Mucosa of descending colon (tissue), 3 donors: ENCODE data around the gene ZNF362. TPM values are rescaled to one million over a fixed set of nuclear protein-coding genes. Genes with fewer than 3 reads are reported as not detected.

ENCODE experiments used
- ATAC-seq: fragments of 200-7000 bp; cut with Tn5 transposase; one replicate; pipeline ENCODE4 v1.9.1; 2020; ENCODE audit warnings: mild to moderate bottlenecking, moderate library complexity
- DNase-seq, 3 donors: peaks; one replicate each; pipeline ENCODE4 v3.0.0-alpha.2; 2020
- H3K36me3 ChIP-seq: fragments of 200-600 bp; one replicate; pipeline ENCODE4 v1.8.0; 2021; ENCODE audit warnings: low read depth, mild to moderate bottlenecking
- H3K4me1 ChIP-seq: fragments of 200-600 bp; one replicate; pipeline ENCODE4 v1.8.0; 2021; ENCODE audit warnings: low read depth, mild to moderate bottlenecking
- H3K4me3 ChIP-seq: fragments of 200-600 bp; one replicate; pipeline ENCODE4 v1.8.0; 2021; ENCODE audit warnings: mild to moderate bottlenecking
- H3K9me3 ChIP-seq: fragments of 200-600 bp; one replicate; pipeline ENCODE4 v1.8.0; 2021; ENCODE audit warnings: mild to moderate bottlenecking
- intact Hi-C, 2 donors: fragments of 100-400 bp; cut with DNase I in 1 of 2; cut with micrococcal nuclease in 1 of 2; formaldehyde crosslinking; loops; one replicate each; pipeline versions ENCODE4 v1.11.0 to v1.11.1; 2022; cut with DNase I, micrococcal nuclease
- total RNA-seq, 3 donors: library from RNA; stranded (reverse); fragmentation: NEBNext Ultra II Directional in 2 of 3; extraction: Animal tissue kit (Norgen Biotek cat#: 25700) in 2 of 3; gene quantifications; one replicate each; pipeline versions ENCODE4 v1.2.1 to v1.2.4, GENCODE V29; 2021 to 2023
- TF ChIP-seq, protein P1 (sequence below): fragments of 200-600 bp; IDR thresholded peaks from one replicate; pipeline ENCODE4 v1.8.0; 2022; ENCODE audit warnings: antibody characterized with exemption, mild to moderate bottlenecking
- donor health status: DM: no; HTN: no; CAD: no; lungs with moderate emphysema.
- donor health status: DM: no; HTN: no; CAD: no.
- donor health status: DM: no; HTN: yes; CAD: no.

Gene ZNF362
- total RNA-seq, 3 donors from 2014 or later: 12.1 to 33.3 (median 13.7) TPM

DNA sequence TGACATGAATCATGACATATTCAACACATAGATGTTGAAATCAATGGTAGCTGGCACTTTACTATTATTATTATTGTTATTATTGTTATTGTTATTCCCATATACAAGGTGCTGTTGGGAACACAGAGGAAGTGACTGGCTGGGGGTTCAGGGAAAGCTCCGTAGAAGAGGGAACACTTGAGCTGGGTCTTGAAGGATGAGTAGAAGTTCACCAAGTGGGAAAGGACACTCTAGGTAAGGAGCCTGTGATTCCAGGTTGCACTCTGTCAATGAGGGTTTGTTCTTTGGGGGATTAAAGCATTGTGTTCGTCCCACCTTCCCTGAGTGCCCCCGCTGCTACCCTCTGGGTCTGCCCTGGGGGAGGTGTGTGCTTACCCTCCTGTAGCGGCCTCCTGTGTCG is 14.1 kb downstream of the ZNF362 start:
- ATAC-seq (no peak), DNase-seq (no peak)
- TF ChIP-seq, protein P1, sequence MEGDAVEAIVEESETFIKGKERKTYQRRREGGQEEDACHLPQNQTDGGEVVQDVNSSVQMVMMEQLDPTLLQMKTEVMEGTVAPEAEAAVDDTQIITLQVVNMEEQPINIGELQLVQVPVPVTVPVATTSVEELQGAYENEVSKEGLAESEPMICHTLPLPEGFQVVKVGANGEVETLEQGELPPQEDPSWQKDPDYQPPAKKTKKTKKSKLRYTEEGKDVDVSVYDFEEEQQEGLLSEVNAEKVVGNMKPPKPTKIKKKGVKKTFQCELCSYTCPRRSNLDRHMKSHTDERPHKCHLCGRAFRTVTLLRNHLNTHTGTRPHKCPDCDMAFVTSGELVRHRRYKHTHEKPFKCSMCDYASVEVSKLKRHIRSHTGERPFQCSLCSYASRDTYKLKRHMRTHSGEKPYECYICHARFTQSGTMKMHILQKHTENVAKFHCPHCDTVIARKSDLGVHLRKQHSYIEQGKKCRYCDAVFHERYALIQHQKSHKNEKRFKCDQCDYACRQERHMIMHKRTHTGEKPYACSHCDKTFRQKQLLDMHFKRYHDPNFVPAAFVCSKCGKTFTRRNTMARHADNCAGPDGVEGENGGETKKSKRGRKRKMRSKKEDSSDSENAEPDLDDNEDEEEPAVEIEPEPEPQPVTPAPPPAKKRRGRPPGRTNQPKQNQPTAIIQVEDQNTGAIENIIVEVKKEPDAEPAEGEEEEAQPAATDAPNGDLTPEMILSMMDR: no peak
- no peaks in the 10 kb centered on the region for H3K4me1 ChIP-seq
- intact Hi-C loops: no loop called here
- no peaks in the 10 kb centered on the region for H3K9me3 ChIP-seq
- no peak overlapping the region for H3K4me3 ChIP-seq
- H3K36me3 ChIP-seq: no peaks in the 10 kb centered on the region

DNA sequence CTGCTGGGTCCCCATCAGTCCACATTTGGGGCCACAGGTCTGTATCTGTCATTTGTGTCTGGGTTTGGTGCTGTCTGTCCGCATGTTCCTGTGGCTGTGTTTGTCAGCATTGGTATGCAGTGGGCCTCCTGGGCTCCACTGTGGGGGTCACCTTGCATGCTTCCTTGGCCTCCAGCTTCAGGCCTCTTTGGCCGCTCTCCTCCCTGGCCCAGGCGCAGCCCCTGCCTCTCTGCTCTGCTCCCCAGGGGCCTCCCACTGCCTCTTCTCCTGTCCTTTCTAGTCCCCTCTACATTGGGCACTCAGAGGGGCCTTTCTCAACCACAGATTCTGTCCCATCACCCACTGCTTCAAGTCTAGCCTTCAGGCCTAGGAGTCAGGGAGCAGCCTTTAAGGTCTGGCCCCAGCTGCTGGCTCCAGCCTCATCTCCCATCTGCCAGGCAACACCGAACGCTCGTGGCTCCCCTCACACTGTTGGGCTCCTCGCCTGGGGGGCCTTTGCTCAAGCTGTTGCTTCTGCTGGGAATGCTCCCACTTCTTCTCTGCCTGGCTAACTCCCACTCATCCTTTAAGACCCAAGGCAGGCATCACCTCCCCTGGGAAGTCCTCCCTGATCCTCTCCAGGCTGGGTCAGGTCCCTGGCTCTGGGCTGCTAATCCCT is 14.6 kb downstream of the ZNF362 start:
- intact Hi-C loops: no loop called here
- TF ChIP-seq, protein P1: no peak

DNA sequence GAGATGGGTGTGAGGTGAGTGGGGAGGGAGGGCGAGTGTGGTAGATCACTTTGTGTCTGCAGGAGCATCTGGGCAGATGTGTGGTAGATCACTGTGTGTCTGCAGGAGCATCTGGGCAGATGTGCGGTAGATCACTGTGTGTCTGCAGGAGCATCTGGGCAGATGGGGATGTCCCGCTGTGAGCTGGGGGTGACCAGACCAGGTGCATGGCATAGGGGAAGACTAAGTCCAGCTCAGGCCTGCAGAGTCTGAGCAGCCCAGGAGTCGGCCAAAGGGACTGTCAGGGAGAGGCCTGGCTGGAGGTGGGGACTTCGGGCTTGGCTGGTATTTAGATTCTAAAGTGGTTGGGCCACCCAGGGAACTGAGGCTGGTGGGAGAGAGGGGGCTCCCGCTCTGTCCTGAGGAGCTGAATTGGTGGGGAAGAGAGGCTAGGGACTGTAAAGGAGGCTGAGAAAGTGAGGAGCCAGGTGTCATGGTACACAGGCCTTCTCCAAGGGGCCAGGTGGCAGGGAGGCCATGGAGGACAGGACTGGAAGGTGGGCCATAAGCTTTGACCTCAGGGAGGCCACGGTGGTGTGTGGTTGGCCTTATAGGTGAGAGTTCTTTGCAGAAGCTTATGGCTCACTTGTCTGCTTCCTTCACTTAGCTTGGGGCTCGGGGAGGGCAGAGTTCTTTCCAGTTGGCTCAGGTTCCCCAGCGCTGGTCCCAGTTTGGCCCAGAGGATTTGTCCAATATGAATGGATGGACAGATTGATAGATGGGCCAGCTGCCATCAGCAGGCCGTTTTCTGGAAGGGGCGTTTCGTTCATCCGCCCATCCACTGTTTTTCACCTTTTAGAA is 15.6 kb downstream of the ZNF362 start:
- ATAC-seq: no peak
- TF ChIP-seq, protein P1: no peak
- Histone ChIP-seq H3K4me3 (no peak overlapping the region), H3K9me3 (no peaks in the 10 kb centered on the region), H3K36me3 (no peaks in the 10 kb centered on the region), H3K4me1 (no peaks in the 10 kb centered on the region)
- DNase-seq: no peak
- intact Hi-C loops: no loop called here

More for the DNA sequence above, 14.6 kb downstream of the ZNF362 start:
- Histone ChIP-seq H3K4me1 (no peaks in the 10 kb centered on the region), H3K4me3 (no peak overlapping the region), H3K9me3 (no peaks in the 10 kb centered on the region), H3K36me3 (no peaks in the 10 kb centered on the region)
- DNase-seq (no peak), ATAC-seq (no peak)

DNA sequence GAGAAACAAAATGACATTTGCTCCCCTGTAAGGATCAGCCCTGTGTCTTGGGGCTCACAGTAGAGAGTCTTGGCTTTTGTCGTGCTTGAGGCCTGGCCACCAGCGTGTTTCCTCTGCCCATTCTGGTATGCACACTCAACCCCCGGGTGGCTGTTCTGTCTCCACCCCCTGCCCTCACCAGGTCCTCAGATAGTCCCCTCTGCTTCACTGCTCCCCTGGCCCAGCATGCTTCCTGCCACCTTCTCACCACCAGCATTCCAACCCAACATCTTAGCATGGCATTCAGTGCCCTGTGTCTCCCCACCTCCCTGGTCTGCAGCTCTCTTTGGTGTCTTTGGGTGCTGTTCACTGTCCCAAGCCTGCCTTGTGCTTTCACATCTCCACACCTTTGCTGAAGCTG is 16.2 kb downstream of the ZNF362 start:
- intact Hi-C loops: no loop called here
- Histone ChIP-seq H3K4me3 (no peak overlapping the region), H3K36me3 (no peaks in the 10 kb centered on the region), H3K4me1 (no peaks in the 10 kb centered on the region), H3K9me3 (no peaks in the 10 kb centered on the region)
- TF ChIP-seq, protein P1: no peak
- DNase-seq (no peak), ATAC-seq (no peak)

DNA sequence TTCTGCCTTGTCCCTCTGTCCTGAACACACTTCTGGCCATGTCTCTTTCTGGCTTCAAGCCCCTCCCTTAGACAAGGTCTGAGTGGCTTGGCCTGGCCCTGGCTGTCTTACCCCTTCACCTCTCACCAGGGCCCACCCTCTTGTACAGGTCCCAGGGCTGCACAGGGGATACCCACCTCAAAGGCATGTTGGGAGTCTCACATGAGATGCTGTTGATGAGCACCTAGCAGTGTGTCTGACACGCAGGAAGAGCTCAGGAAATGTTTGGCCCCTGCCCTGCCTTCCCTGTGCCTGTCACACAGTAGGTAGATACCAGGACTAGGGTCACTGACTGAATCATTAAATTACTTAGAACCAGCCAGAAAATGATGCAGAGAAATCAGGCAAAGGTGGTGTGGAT is 16.6 kb downstream of the ZNF362 start:
- no peak for ATAC-seq
- DNase-seq: no peak
- TF ChIP-seq, protein P1: no peak
- intact Hi-C loops: no loop called here
- Histone ChIP-seq H3K36me3 (no peaks in the 10 kb centered on the region), H3K4me1 (no peaks in the 10 kb centered on the region), H3K4me3 (no peak overlapping the region), H3K9me3 (no peaks in the 10 kb centered on the region)
